ENCODE data around the gene NATD1. TPM values are rescaled to one million over a fixed set of nuclear protein-coding genes. Genes with fewer than 3 reads are reported as not detected.

The NATD1 gene
- total RNA-seq, 4 donors from 2014 or later, result 12.3 to 26.2 (median 18.1) TPM

- Histone ChIP-seq H3K27me3 (no peaks in the 10 kb centered on the region), H3K4me3 (no peak overlapping the region), H3K4me1 (peaks cover 23 to 54% (median 33%) of the 10 kb centered on the region in 4 donors), H3K9me3 (no peaks in the 10 kb centered on the region), H3K27ac (replicated peaks in 1 of 4) (no peak overlapping the region), H3K36me3 (peaks cover 17 to 52% (median 40%) of the 10 kb centered on the region in 4 donors)
- TF ChIP-seq CTCF (IDR thresholded peaks at IDR 0.05) (no peak), EP300 (IDR thresholded peaks at IDR 0.05) (no peak), POLR2A (IDR thresholded peaks at IDR 0.05; ENCODE audit: low read depth) (no peak), POLR2AphosphoS5 (IDR thresholded peaks at IDR 0.05) (no peak)
- no peak for DNase-seq (ENCODE audit: extremely low spot score)
- intact Hi-C loops (cut with DNase I), result no loop called here
- WGBS, result 64% methylated on average over 10 of the region's 10 CpGs
Observed at GRCh38 chr17:21297026-21297520, 43.9 kb upstream of the NATD1 start.

GRCh38 chr17:21296097-21297025, 43.2 kb upstream of the NATD1 start:
- no peaks in the 10 kb centered on the region for H3K9me3 ChIP-seq
- 64% methylated on average over 22 of the region's 22 CpGs for WGBS
- TF ChIP-seq EP300 (IDR thresholded peaks at IDR 0.05) (no peak), POLR2A (IDR thresholded peaks at IDR 0.05; ENCODE audit: low read depth) (no peak), CTCF (IDR thresholded peaks at IDR 0.05) (no peak), POLR2AphosphoS5 (IDR thresholded peaks at IDR 0.05) (no peak)
- H3K27me3 ChIP-seq, result no peaks in the 10 kb centered on the region
- H3K36me3 ChIP-seq, result peaks cover 11 to 50% (median 36%) of the 10 kb centered on the region in 4 donors
- DNase-seq (ENCODE audit: extremely low spot score), result no peak
- peaks cover 23 to 58% (median 35%) of the 10 kb centered on the region in 4 donors for H3K4me1 ChIP-seq
- no peak overlapping the region for H3K4me3 ChIP-seq
- intact Hi-C loops (cut with DNase I), result no loop called here
- peak overlapping the region in 1 of 4 donors; percentile 24 for H3K27ac ChIP-seq (replicated peaks in 1 of 4)

- WGBS, result 67% methylated on average over 19 of the region's 19 CpGs
- Histone ChIP-seq H3K4me3 (no peak overlapping the region), H3K27ac (replicated peaks in 1 of 4) (peak overlapping the region in 3 of 4 donors; percentile 1 to 52 (median 24))
Observed at GRCh38 chr17:21295036-21295952, 42.1 kb upstream of the NATD1 start.

More at GRCh38 chr17:21295036-21295952, 42.1 kb upstream of the NATD1 start:
- H3K9me3 ChIP-seq, result no peaks in the 10 kb centered on the region
- H3K36me3 ChIP-seq, result peaks cover under 1 to 39% (median 25%) of the 10 kb centered on the region in 4 donors
- TF ChIP-seq EP300 (IDR thresholded peaks at IDR 0.05) (no peak), POLR2A (IDR thresholded peaks at IDR 0.05; ENCODE audit: low read depth) (no peak), POLR2AphosphoS5 (IDR thresholded peaks at IDR 0.05) (peak in 1 of 2 donors; percentile 56), CTCF (IDR thresholded peaks at IDR 0.05) (no peak)
- peaks cover 29 to 65% (median 45%) of the 10 kb centered on the region in 4 donors for H3K4me1 ChIP-seq
- DNase-seq (ENCODE audit: extremely low spot score), result no peak
- no peaks in the 10 kb centered on the region for H3K27me3 ChIP-seq
- intact Hi-C loops (cut with DNase I), result no loop called here
